ENCODE data around the gene TTLL13.

TTLL13 gene

DNA sequence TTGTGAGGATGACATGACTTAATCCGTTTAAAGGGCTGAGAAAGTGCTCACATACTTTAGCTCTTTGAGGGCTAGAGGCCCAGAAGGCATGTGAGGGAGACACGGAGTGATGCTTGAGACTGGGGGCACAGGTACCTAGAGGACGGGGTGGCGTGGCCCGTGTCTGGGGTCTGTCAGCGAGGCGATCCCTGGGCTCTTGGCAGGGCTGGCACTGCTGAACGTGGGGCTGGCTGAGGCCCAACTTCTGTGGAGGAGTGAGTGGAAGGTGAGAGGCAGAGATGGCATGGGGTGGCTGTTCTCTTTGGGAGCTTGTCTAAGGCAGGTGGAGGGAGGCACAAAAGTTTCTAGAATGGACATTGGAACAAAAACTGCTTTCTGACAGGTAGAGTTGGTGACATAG, 38.8 kb upstream of the TTLL13 start:
- WGBS (ENCODE audit: extremely low coverage, insufficient coverage, insufficient read length), result no CpG with 5 or more reads among the region's 8 CpGs
- no peaks in the 10 kb centered on the region for H3K79me2 ChIP-seq (ENCODE audit: control insufficient read depth, insufficient read depth, low read length, poor library complexity)
- peaks cover 4% of the 10 kb centered on the region for H3K79me1 ChIP-seq (ENCODE audit: low read length)
- no peak overlapping the region for H4K91ac ChIP-seq (ENCODE audit: low read depth, low read length)
- H4K8ac ChIP-seq (ENCODE audit: low read depth, low read length), result no peak overlapping the region
- no peak overlapping the region for H3K18ac ChIP-seq (ENCODE audit: low read length)
- H3K23ac ChIP-seq (ENCODE audit: low read length), result no peak overlapping the region
- peaks cover 0 to 2% of the 10 kb centered on the region in 2 experiments for H3K36me3 ChIP-seq (ENCODE audit: control insufficient read depth in 1 of 2, insufficient read depth in 2 of 2, low read length in 2 of 2)
- no peak overlapping the region for H2BK12ac ChIP-seq (ENCODE audit: low read length)
- H3K27ac ChIP-seq (ENCODE audit: low read depth, low read length), result no peak overlapping the region
- H2AFZ ChIP-seq (ENCODE audit: insufficient read depth, low read length, poor library complexity), result no peak overlapping the region
- peaks cover 19 to 27% of the 10 kb centered on the region in 2 experiments for H3K4me1 ChIP-seq (ENCODE audit: control insufficient read depth in 1 of 2, insufficient read depth in 2 of 2, low read length in 2 of 2)
- no peak overlapping the region for H4K12ac ChIP-seq (ENCODE audit: low read depth, low read length)
- no peak overlapping the region for H3K9ac ChIP-seq (ENCODE audit: low read length)
- no peak overlapping the region for H3K4ac ChIP-seq (ENCODE audit: low read depth, low read length)
- no peak overlapping the region for H3K4me3 ChIP-seq (ENCODE audit: low read depth, low read length)
- no peak overlapping the region for H3K14ac ChIP-seq (ENCODE audit: low read length)
- no peak overlapping the region for H3K4me2 ChIP-seq (ENCODE audit: low read length)
- no peaks in the 10 kb centered on the region for H3K27me3 ChIP-seq (ENCODE audit: insufficient read depth, low read length)
- no peak for DNase-seq
- no peaks in the 10 kb centered on the region for H3K9me3 ChIP-seq (ENCODE audit: insufficient read depth, low read depth, low read length)
- no peak overlapping the region for H2BK5ac ChIP-seq (ENCODE audit: low read depth, low read length, poor library complexity)
- no peak overlapping the region for H2AK5ac ChIP-seq (ENCODE audit: low read length)
- H2BK120ac ChIP-seq (ENCODE audit: insufficient read depth, low read length, poor library complexity), result no peak overlapping the region

DNA sequence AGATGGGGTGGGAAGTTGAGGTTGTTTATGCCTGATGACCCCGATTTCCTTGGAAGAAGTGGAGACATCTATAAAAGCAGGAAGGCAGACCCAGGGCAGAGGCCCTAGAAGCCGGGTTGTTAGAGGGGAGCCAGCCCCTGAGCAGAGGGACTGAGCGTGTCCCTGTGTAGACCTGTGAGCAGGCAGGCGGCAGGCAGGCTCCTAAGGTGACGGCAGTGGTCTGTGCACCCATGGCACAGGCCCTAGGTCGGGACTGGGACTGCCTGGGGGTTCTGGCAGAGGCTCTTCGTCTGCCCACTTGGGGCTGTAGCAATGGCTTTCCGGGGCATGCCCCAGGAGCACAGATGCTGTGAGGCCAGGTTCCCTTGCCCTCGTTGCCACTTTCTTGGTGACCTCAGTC, 38.3 kb upstream of the TTLL13 start:
- Histone ChIP-seq H3K4me2 (ENCODE audit: low read length) (no peak overlapping the region), H2AFZ (ENCODE audit: insufficient read depth, low read length, poor library complexity) (no peak overlapping the region), H3K4ac (ENCODE audit: low read depth, low read length) (no peak overlapping the region), H3K23ac (ENCODE audit: low read length) (no peak overlapping the region), H3K4me3 (ENCODE audit: low read depth, low read length) (no peak overlapping the region), H2BK12ac (ENCODE audit: low read length) (no peak overlapping the region), H3K9ac (ENCODE audit: low read length) (no peak overlapping the region), H2BK120ac (ENCODE audit: insufficient read depth, low read length, poor library complexity) (no peak overlapping the region), H3K27ac (ENCODE audit: low read depth, low read length) (peak overlapping the region; percentile 3), H2AK5ac (ENCODE audit: low read length) (peak overlapping the region; percentile 9), H4K91ac (ENCODE audit: low read depth, low read length) (peak overlapping the region; percentile 12), H3K79me1 (ENCODE audit: low read length) (peaks cover 4% of the 10 kb centered on the region), H3K79me2 (ENCODE audit: control insufficient read depth, insufficient read depth, low read length, poor library complexity) (no peaks in the 10 kb centered on the region), H3K14ac (ENCODE audit: low read length) (no peak overlapping the region), H3K18ac (ENCODE audit: low read length) (peak overlapping the region; percentile 28), H4K12ac (ENCODE audit: low read depth, low read length) (no peak overlapping the region), H3K9me3 (ENCODE audit: insufficient read depth, low read depth, low read length) (no peaks in the 10 kb centered on the region), H3K27me3 (ENCODE audit: insufficient read depth, low read length) (no peaks in the 10 kb centered on the region), H4K8ac (ENCODE audit: low read depth, low read length) (no peak overlapping the region), H3K36me3 (ENCODE audit: control insufficient read depth in 1 of 2, insufficient read depth in 2 of 2, low read length in 2 of 2) (peaks cover 0 to 2% of the 10 kb centered on the region in 2 experiments), H2BK5ac (ENCODE audit: low read depth, low read length, poor library complexity) (no peak overlapping the region), H3K4me1 (ENCODE audit: control insufficient read depth in 1 of 2, insufficient read depth in 2 of 2, low read length in 2 of 2) (peaks cover 19 to 27% of the 10 kb centered on the region in 2 experiments)
- DNase-seq, result no peak
- no CpG with 5 or more reads among the region's 9 CpGs for WGBS (ENCODE audit: extremely low coverage, insufficient coverage, insufficient read length)

DNA sequence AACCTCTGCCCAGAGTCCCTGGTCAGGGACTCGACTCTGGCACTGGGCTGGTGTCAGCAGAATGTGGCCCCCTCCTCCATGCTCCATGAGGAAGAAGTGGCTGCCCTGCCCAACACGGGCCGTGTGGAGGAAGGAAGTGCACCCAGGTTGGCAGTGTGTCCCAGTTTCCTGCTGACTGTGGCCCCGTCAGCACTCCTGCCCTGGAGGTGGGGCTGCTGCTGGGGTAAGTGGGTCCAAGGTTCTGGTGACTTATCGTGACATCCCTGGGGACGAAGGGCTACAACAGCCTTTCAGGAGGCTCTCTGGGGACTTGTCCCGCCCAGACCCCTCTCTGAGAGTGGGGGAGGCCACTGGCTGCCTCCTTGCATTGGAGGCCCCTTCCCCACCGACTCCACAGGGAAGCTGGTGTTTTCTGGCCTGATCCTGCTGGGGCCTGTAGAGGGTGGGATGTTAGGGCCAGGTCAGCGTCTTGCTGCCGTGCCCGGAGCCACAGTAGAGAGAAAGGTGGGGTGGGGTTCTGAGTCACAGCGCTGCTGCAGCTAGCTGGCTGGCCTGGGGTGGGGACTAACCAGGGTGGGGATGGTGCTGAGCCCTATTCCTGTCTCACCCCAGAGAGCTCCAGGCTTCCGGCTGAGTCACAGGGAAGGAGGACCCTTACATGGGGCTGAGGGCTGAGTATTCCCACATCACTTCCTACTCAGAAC, 37.8 kb upstream of the TTLL13 start:
- H2AFZ ChIP-seq (ENCODE audit: insufficient read depth, low read length, poor library complexity), result peak overlapping the region; percentile 1
- H3K9ac ChIP-seq (ENCODE audit: low read length), result no peak overlapping the region
- H2BK12ac ChIP-seq (ENCODE audit: low read length), result no peak overlapping the region
- no peaks in the 10 kb centered on the region for H3K79me2 ChIP-seq (ENCODE audit: control insufficient read depth, insufficient read depth, low read length, poor library complexity)
- no peak overlapping the region for H4K8ac ChIP-seq (ENCODE audit: low read depth, low read length)
- WGBS (ENCODE audit: extremely low coverage, insufficient coverage, insufficient read length), result no CpG with 5 or more reads among the region's 13 CpGs
- H3K27me3 ChIP-seq (ENCODE audit: insufficient read depth, low read length), result no peaks in the 10 kb centered on the region
- H2AK5ac ChIP-seq (ENCODE audit: low read length), result peak overlapping the region; percentile 9
- H3K23ac ChIP-seq (ENCODE audit: low read length), result no peak overlapping the region
- peaks cover 4% of the 10 kb centered on the region for H3K79me1 ChIP-seq (ENCODE audit: low read length)
- no peak overlapping the region for H2BK120ac ChIP-seq (ENCODE audit: insufficient read depth, low read length, poor library complexity)
- DNase-seq, result no peak
- H4K12ac ChIP-seq (ENCODE audit: low read depth, low read length), result no peak overlapping the region
- no peaks in the 10 kb centered on the region for H3K36me3 ChIP-seq (ENCODE audit: control insufficient read depth in 1 of 2, insufficient read depth in 2 of 2, low read length in 2 of 2)
- H4K91ac ChIP-seq (ENCODE audit: low read depth, low read length), result peak overlapping the region; percentile 12
- H3K4me2 ChIP-seq (ENCODE audit: low read length), result no peak overlapping the region
- H3K9me3 ChIP-seq (ENCODE audit: insufficient read depth, low read depth, low read length), result no peaks in the 10 kb centered on the region
- H3K14ac ChIP-seq (ENCODE audit: low read length), result peak overlapping the region; percentile 33
- no peak overlapping the region for H3K4me3 ChIP-seq (ENCODE audit: low read depth, low read length)
- H3K27ac ChIP-seq (ENCODE audit: low read depth, low read length), result peak overlapping the region; percentile 3
- H2BK5ac ChIP-seq (ENCODE audit: low read depth, low read length, poor library complexity), result no peak overlapping the region
- peaks cover 19 to 27% of the 10 kb centered on the region in 2 experiments for H3K4me1 ChIP-seq (ENCODE audit: control insufficient read depth in 1 of 2, insufficient read depth in 2 of 2, low read length in 2 of 2)
- H3K18ac ChIP-seq (ENCODE audit: low read length), result peak overlapping the region; percentile 29
- H3K4ac ChIP-seq (ENCODE audit: low read depth, low read length), result no peak overlapping the region

DNA sequence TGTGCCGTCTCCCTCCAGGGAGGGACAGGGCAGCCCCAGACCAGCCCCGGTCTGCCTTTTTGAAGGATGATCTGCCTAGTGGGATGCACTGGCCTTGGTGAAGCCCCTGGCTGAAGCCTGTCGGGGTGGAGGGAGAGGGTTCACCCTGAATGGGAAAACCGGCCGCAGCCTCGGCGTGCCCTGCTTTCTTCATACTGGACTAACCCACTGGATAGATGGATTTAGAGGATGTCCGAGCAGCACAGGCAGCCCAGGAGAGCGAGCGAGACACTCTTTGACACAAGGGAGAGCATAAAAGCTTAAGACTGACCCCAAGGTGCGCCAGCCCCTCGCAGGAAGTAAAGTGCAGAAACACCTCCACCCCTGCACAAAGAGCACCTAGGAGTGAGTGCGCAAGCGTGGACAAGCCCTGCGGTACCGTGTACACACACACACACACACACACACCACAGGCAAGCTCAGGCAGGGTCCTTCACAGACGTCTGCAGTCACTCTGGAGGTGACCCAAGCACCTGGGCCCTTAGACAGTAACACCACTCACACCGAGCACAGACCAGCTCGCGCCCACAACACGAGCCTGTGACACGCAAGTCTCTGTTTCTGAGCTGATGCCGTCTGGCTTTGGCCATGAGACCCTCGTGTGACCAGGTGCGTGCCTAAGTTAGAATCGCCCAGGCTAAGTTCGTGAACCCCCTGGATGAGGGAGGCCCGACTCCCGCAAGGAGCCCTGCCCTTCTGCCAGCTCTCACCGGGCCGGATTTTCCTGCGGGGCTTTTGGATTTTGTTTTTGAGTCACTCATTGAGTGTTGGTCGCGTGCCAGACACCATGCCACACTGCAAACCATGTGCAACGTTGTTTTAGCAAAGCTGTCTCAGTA, 36.9 kb upstream of the TTLL13 start:
- Histone ChIP-seq H3K79me2 (ENCODE audit: control insufficient read depth, insufficient read depth, low read length, poor library complexity) (no peaks in the 10 kb centered on the region), H2AFZ (ENCODE audit: insufficient read depth, low read length, poor library complexity) (no peak overlapping the region), H2BK5ac (ENCODE audit: low read depth, low read length, poor library complexity) (no peak overlapping the region), H3K4me1 (ENCODE audit: control insufficient read depth in 1 of 2, insufficient read depth in 2 of 2, low read length in 2 of 2) (peaks cover 19 to 27% of the 10 kb centered on the region in 2 experiments), H3K9me3 (ENCODE audit: insufficient read depth, low read depth, low read length) (no peaks in the 10 kb centered on the region), H3K14ac (ENCODE audit: low read length) (peak overlapping the region; percentile 13), H3K4ac (ENCODE audit: low read depth, low read length) (no peak overlapping the region), H3K23ac (ENCODE audit: low read length) (no peak overlapping the region), H4K8ac (ENCODE audit: low read depth, low read length) (no peak overlapping the region), H2BK12ac (ENCODE audit: low read length) (peak overlapping the region; percentile 3), H2AK5ac (ENCODE audit: low read length) (no peak overlapping the region), H3K4me3 (ENCODE audit: low read depth, low read length) (no peak overlapping the region), H3K9ac (ENCODE audit: low read length) (no peak overlapping the region), H3K27me3 (ENCODE audit: insufficient read depth, low read length) (no peaks in the 10 kb centered on the region), H3K36me3 (ENCODE audit: control insufficient read depth in 1 of 2, insufficient read depth in 2 of 2, low read length in 2 of 2) (peaks cover 0 to under 1% of the 10 kb centered on the region in 2 experiments), H3K18ac (ENCODE audit: low read length) (peak overlapping the region; percentile 42), H2BK120ac (ENCODE audit: insufficient read depth, low read length, poor library complexity) (no peak overlapping the region), H3K27ac (ENCODE audit: low read depth, low read length) (peak overlapping the region; percentile 57), H4K12ac (ENCODE audit: low read depth, low read length) (no peak overlapping the region), H3K79me1 (ENCODE audit: low read length) (peaks cover 4% of the 10 kb centered on the region), H4K91ac (ENCODE audit: low read depth, low read length) (peak overlapping the region; percentile 4), H3K4me2 (ENCODE audit: low read length) (no peak overlapping the region)
- DNase-seq, result peak in 1 of 2 donors; percentile 27
- no CpG with 5 or more reads among the region's 35 CpGs for WGBS (ENCODE audit: extremely low coverage, insufficient coverage, insufficient read length)
